ENCODE results near the gene ZNF275.

Gene ZNF275

DNA sequence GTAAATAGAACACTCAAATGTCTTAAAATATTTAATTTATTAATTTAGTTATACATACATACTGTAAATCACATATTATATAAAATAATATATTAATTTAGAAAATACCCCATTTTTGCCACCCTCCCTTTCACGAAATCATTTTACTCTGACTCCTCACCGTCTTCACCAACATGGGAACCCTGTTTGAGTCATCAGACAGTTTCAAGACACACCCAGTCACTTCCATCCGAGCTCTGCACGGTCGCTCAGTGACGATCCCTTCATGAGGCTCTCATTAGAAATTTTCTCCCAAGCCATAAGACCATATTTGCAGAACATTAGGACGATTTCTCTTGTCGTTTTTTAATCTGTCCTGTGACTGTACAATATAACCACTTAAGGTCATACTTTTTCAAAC lies 14.5 kb downstream of the ZNF275 start:
- H3K4me3 ChIP-seq (ENCODE audit: low read length) = no peak overlapping the region
- no peak for DNase-seq (ENCODE audit: low read depth)
- TF ChIP-seq, protein P1, sequence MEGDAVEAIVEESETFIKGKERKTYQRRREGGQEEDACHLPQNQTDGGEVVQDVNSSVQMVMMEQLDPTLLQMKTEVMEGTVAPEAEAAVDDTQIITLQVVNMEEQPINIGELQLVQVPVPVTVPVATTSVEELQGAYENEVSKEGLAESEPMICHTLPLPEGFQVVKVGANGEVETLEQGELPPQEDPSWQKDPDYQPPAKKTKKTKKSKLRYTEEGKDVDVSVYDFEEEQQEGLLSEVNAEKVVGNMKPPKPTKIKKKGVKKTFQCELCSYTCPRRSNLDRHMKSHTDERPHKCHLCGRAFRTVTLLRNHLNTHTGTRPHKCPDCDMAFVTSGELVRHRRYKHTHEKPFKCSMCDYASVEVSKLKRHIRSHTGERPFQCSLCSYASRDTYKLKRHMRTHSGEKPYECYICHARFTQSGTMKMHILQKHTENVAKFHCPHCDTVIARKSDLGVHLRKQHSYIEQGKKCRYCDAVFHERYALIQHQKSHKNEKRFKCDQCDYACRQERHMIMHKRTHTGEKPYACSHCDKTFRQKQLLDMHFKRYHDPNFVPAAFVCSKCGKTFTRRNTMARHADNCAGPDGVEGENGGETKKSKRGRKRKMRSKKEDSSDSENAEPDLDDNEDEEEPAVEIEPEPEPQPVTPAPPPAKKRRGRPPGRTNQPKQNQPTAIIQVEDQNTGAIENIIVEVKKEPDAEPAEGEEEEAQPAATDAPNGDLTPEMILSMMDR (IDR thresholded peaks at IDR 0.05; ENCODE audit: insufficient read depth, low read depth, low read length, missing control alignments) = no peak

DNA sequence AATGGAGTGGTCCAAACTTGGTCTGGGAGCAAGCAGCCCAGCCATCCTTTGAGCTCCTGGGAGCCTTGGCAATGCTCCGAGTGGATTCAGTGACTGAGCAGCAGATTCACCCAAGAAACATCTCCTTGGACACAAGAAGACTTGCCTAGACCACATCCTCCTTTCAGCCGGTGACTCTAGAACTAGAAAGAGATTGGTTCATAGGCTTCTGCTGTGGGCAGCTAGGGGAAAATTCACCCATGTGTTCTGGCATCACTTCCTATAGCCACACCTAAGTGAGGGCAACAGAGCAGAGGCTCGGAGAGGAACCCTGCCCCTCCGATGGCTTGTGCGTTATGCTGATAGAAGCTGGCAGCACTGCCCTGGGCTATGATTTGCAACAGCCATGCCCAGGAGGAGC lies 16.0 kb downstream of the ZNF275 start:
- no peak for DNase-seq (ENCODE audit: low read depth)
- TF ChIP-seq, protein P1 (IDR thresholded peaks at IDR 0.05; ENCODE audit: insufficient read depth, low read depth, low read length, missing control alignments) = no peak
- no peak overlapping the region for H3K4me3 ChIP-seq (ENCODE audit: low read length)

DNA sequence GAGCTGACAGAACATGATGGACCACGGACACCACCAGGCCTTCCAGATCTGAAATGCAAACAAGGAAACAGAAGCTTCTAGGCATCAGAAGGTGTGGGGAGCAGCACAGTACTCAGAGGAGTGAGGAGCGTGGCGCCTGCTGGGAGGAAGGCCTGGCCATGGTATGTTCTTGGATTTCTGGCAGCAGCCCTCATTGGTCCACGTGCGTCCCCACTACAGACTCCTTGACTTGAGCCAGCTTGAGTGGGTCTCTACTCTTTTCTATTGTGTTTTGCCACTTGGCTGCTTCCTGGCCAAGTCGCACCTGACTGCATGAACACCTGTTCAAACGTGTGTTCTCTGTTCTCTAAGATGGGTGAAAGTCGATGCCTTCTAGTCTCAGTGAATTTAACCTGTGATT lies 18.0 kb downstream of the ZNF275 start:
- TF ChIP-seq, protein P1 (IDR thresholded peaks at IDR 0.05; ENCODE audit: insufficient read depth, low read depth, low read length, missing control alignments) = no peak
- no peak for DNase-seq (ENCODE audit: low read depth)
- H3K4me3 ChIP-seq (ENCODE audit: low read length) = no peak overlapping the region

DNA sequence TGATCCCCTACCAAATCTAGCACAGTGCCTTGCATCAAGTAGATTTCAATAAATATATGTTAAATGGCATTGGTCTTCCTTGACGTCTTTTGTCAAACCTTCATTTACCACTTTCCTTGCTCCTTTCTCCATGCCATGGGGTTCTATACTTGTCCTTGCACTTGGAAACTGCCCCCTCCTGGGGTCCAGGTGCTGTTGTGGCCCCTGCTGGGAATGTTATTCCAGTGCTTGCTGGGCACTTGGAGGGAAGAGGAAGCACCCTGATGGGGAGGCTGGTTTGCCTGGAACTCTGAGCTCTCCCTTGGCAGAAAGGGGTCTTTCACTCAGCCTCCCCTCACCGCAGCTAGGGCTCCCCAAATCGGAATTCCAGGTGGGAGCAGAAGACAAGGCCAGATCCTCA lies 18.9 kb downstream of the ZNF275 start:
- no peak overlapping the region for H3K4me3 ChIP-seq (ENCODE audit: low read length)
- TF ChIP-seq, protein P1 (IDR thresholded peaks at IDR 0.05; ENCODE audit: insufficient read depth, low read depth, low read length, missing control alignments) = no peak
- DNase-seq (ENCODE audit: low read depth) = no peak

DNA sequence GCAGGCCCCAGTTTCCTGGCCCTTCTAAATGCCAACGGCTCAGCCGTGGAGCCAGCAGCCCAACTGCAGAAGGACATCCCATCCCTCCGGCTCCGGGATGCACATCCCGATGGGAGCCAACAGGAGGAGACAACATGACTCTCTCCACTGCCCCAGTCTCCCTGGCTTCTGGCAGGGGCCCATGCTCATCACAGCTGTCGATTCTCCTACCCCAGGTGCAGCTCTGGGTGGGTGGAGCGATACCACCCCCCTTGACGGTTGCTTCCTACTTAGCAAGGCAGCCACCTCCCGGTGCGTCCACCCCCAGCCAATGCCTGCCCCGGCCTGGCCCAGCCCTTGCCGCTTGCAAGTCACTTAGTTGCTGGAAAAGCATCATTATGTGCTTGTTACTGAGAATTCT lies 19.5 kb downstream of the ZNF275 start:
- TF ChIP-seq, protein P1 (IDR thresholded peaks at IDR 0.05; ENCODE audit: insufficient read depth, low read depth, low read length, missing control alignments) = no peak
- no peak overlapping the region for H3K4me3 ChIP-seq (ENCODE audit: low read length)
- no peak for DNase-seq (ENCODE audit: low read depth)

DNA sequence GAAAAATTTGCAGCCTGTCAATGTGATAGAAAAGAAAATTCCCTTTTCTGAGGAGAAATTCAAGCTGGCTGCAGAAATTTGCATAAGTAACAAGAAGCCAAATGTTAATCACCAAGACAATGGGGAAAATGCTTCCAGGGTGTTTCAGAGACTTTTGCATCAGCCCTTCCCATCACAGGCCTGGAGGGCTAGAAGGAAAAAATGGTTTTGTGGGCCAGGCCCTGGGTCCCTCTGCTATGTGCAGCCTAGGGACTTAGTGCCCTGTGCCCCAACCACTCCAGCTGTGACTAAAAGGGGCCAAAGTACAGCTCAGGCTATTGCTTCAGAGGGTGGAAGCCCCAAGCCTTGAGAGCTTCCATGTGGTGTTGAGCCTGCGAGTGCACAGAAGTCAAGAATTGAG lies 23.9 kb downstream of the ZNF275 start:
- TF ChIP-seq, protein P1 (IDR thresholded peaks at IDR 0.05; ENCODE audit: insufficient read depth, low read depth, low read length, missing control alignments) = no peak
- no peak for DNase-seq (ENCODE audit: low read depth)
- no peak overlapping the region for H3K4me3 ChIP-seq (ENCODE audit: low read length)

DNA sequence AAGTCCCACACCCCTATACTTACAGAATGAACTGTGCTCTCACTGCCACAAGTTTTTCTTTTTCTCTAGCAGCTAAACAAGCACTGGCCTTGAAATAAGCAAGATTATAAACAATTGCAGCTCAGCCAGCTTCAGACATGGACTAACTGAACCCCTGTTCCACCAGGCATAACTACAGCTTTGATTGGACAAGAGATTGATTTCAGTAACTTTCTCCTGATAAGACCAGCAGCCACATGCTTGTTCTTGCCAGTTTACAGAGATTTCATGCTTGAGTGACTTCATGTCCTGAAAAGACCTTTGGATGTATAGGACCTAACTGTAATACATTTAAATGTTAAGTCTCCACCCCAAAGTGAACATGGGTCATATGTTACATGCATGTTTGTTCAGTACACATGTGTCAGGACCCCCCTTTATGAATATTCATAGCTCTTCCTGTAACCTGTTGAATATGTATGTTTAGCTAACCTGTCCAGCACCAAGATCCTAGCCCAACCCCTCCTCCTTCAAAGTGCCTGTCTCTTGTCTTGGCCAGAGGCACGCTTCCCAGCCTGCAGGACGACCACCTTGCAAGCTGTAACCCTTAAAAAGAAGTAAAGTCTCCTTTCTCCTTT lies 27.9 kb downstream of the ZNF275 start:
- DNase-seq (ENCODE audit: low read depth) = no peak
- TF ChIP-seq, protein P1 (IDR thresholded peaks at IDR 0.05; ENCODE audit: insufficient read depth, low read depth, low read length, missing control alignments) = no peak
- H3K4me3 ChIP-seq (ENCODE audit: low read length) = no peak overlapping the region
